K562 (cell line): ENCODE measurements around the gene IPO9. TPM values are rescaled to one million over a fixed set of nuclear protein-coding genes. Genes with fewer than 3 reads are reported as not detected.

ENCODE experiments used
- ATAC-seq: fragments of 200-7000 bp; cut with Tn5 transposase; 3 replicates; pipeline ENCODE4 v1.9.1; 2020; ENCODE audit warnings: moderate library complexity
- BruUV-seq: library from RNA; stranded (reverse); fragments of 400-500 nt; replicated peaks from 2 replicates; lab custom pipeline; 2021; lab: Mats Ljungman, UMichigan
- CTCF ChIA-PET: fragments of 300-600 bp; formaldehyde crosslinking; extraction: SDS; loops from one replicate; lab custom pipeline; 2021; ENCODE audit warnings: low intra/inter-chr PET ratio; lab: Yijun Ruan, JAX
- POLR2A ChIA-PET: fragments of 300-600, 350-650 bp; sonication (Branson Sonifier 250); formaldehyde crosslinking; extraction: SDS; loops from one replicate; lab custom pipeline; 2021; ENCODE audit warnings: antibody characterized with exemption, inconsistent platforms; lab: Yijun Ruan, JAX
- DNase-seq, 4 experiments: peaks; one replicate each; pipeline versions ENCODE4 v3.0.0 to v3.0.0-alpha.2; 2011 to 2018; ENCODE audit warnings: low spot score in 3 of 4, mixed read lengths in 3 of 4; ENCODE audit errors: extremely low read depth in 1 of 4
- FAIRE-seq: peaks from 2 replicates; lab custom pipeline; 2011; peaks lifted over from hg19 to GRCh38; lab: Jason Lieb, UNC
- H2AFZ ChIP-seq: 2 replicates; pipeline ENCODE4 v1.6.0; 2011; ENCODE audit warnings: low read depth, low read length, control low read depth, inconsistent platforms
- H3K27ac ChIP-seq: fragments of 200-600 bp; 3 replicates; pipeline ENCODE4 v1.8.0; 2011; ENCODE audit warnings: low read depth, mild to moderate bottlenecking, control low read depth, inconsistent platforms, low read length, moderate library complexity, mixed read lengths; ENCODE audit errors: extremely low read depth
- H3K27me3 ChIP-seq, 2 experiments: fragments of 300-600 bp in 1 of 2; 2 replicates in 1 of 2; 3 replicates in 1 of 2; pipeline versions ENCODE4 v1.6.0 to v1.8.0; 2011; ENCODE audit warnings: inconsistent platforms in 2 of 2, low read length in 2 of 2, mild to moderate bottlenecking in 1 of 2, mixed read lengths in 1 of 2, moderate library complexity in 1 of 2; ENCODE audit not compliant: control insufficient read depth in 2 of 2, insufficient read depth in 2 of 2
- H3K36me3 ChIP-seq: fragments of 300-600 bp; 3 replicates; pipeline ENCODE4 v1.8.0; 2011; ENCODE audit warnings: mild to moderate bottlenecking, low read length, inconsistent platforms; ENCODE audit not compliant: control insufficient read depth, insufficient read depth
- H3K4me1 ChIP-seq, 2 experiments: fragments of 200-600 bp in 1 of 2; replicated peaks in 1 of 2; 2 replicates in 1 of 2; 3 replicates in 1 of 2; pipeline versions ENCODE4 v1.5.1 to v1.8.0; 2011; ENCODE audit warnings: inconsistent platforms in 2 of 2, low read length in 2 of 2, mild to moderate bottlenecking in 1 of 2, mixed read lengths in 1 of 2, moderate library complexity in 1 of 2; ENCODE audit not compliant: control insufficient read depth in 2 of 2, insufficient read depth in 2 of 2
- H3K4me2 ChIP-seq: 2 replicates; pipeline ENCODE4 v1.6.1; 2011; ENCODE audit warnings: low read length, control low read depth, inconsistent platforms, mixed read lengths; ENCODE audit not compliant: insufficient read depth
- H3K4me3 ChIP-seq: fragments of 200-600 bp; sonication (generic), shearing (Covaris generic); 2 replicates; pipeline ENCODE4 v1.5.1; 2016; ENCODE audit warnings: control low read depth, inconsistent platforms
- H3K79me2 ChIP-seq: fragments of 200-600 bp; 3 replicates; pipeline ENCODE4 v1.8.0; 2011; ENCODE audit warnings: low read length, inconsistent platforms; ENCODE audit not compliant: control insufficient read depth, insufficient read depth
- H3K9ac ChIP-seq, 2 experiments: 2 replicates each; pipeline versions ENCODE4 v1.6.0 to v1.6.1; 2011; ENCODE audit warnings: low read depth in 2 of 2, low read length in 2 of 2, control low read depth in 1 of 2, inconsistent platforms in 1 of 2, mild to moderate bottlenecking in 1 of 2, mixed read lengths in 1 of 2; ENCODE audit not compliant: insufficient read depth in 1 of 2
- H3K9me1 ChIP-seq: one replicate; pipeline ENCODE4 v1.6.0; 2011; ENCODE audit warnings: inconsistent platforms, mild to moderate bottlenecking, low read length, moderate library complexity; ENCODE audit not compliant: control insufficient read depth, insufficient read depth
- H3K9me3 ChIP-seq: replicated peaks from 2 replicates; pipeline ENCODE4 v1.5.1; 2011; ENCODE audit warnings: low read depth, low read length, inconsistent platforms; ENCODE audit not compliant: control insufficient read depth, insufficient read depth
- H4K20me1 ChIP-seq: replicated peaks from 2 replicates; pipeline ENCODE4 v1.6.1; 2011; ENCODE audit warnings: low read length, inconsistent platforms, mixed read lengths; ENCODE audit not compliant: control insufficient read depth, insufficient read depth
- CTCF ChIP-seq, 3 experiments: IDR thresholded peaks in 2 of 3; conservative IDR thresholded peaks in 1 of 3; 2 replicates each; pipeline ENCODE4 v1.5.1; 2011 to 2012; ENCODE audit warnings: low read length in 3 of 3, mild to moderate bottlenecking in 3 of 3, control low read depth in 2 of 3, improper control_type of control experiment in 1 of 3, inconsistent platforms in 1 of 3, low read depth in 1 of 3, mixed read lengths in 1 of 3, moderate library complexity in 1 of 3; ENCODE audit not compliant: insufficient read depth in 2 of 3
- MITF ChIP-seq: IDR thresholded peaks from 2 replicates; pipeline ENCODE4 v1.6.1; 2014; ENCODE audit warnings: antibody characterized with exemption
- U2AF1 ChIP-seq: fragments of 200-400 bp; formaldehyde crosslinking; optimal IDR thresholded peaks from 2 replicates; pipeline ENCODE3; 2017; ENCODE audit warnings: mild to moderate bottlenecking, low read depth, low read length, moderate library complexity
- ZC3H8 ChIP-seq: fragments of 450-650 bp; IDR thresholded peaks from 2 replicates; pipeline ENCODE4 v1.6.1; 2017
- WGBS: fragments of 100-300 bp; shearing (Covaris generic); methylation state at CpG from one replicate; pipeline ENCODE4 v1.1.6; 2016; ENCODE audit warnings: low coverage, mixed read lengths; ENCODE audit not compliant: insufficient coverage; ENCODE audit errors: missing lambda C conversion rate; 5-methylcytosine and 5-hydroxymethylcytosine counted together
- in situ Hi-C: fragments of 300-500 bp; cut with MboI; formaldehyde crosslinking; loops from 4 replicates; pipeline ENCODE4 v1.15.0; 2018; ENCODE audit warnings: inconsistent platforms, mixed read lengths
- intact Hi-C: fragments of 100-400 bp; cut with micrococcal nuclease; formaldehyde crosslinking; loops from 2 replicates; pipeline ENCODE4 v1.14.2; 2022
- polyA plus RNA-seq, 8 experiments: library from polyadenylated mRNA; depleted of rRNA in 4 of 8; stranded (reverse) in 5 of 8; unstranded in 3 of 8; fragments of >200 nt; fragmentation: Nextera tagmentation in 2 of 8; fragmentation: Illumina TruSeq in 1 of 8; extraction: Ambion mirVana in 2 of 8; extraction: Trizol in 1 of 8; gene quantifications; 2 replicates each; pipeline versions ENCODE4 v1.2.1 to v1.2.3, GENCODE V29; 2011 to 2014; ENCODE audit warnings: inconsistent platforms in 1 of 8, missing spikeins in 1 of 8
- total RNA-seq, 7 experiments: library from RNA; depleted of rRNA in 6 of 7; stranded (reverse); fragments of >200 nt in 6 of 7; fragmentation: Illumina TruSeq in 2 of 7; extraction: Trizol in 2 of 7; gene quantifications; 2 replicates each; pipeline versions ENCODE4 v1.2.1 to v1.2.3, GENCODE V29; 2011 to 2021; ENCODE audit warnings: low replicate concordance in 1 of 7

The IPO9 gene
- total and polyA plus RNA-seq, 9 of the 15 experiments (the other 6 are each of a cell fraction or from before 2014, with no cell fraction given): 27.9 to 78.6 (median 43.9) TPM

GRCh38 chr1:201890223-201890622 is 61.3 kb downstream of the IPO9 start:
- intact Hi-C loops: no loop called here
- Histone ChIP-seq H3K27me3 (0 out of 5 replicates have a peak, but pooled peaks cover 0 to 4% of the 10 kb centered on the region in 2 experiments), H4K20me1 (no peaks in the 10 kb centered on the region)

More at GRCh38 chr1:201890223-201890622, 61.3 kb downstream of the IPO9 start:
- Histone ChIP-seq H3K27ac (no peak overlapping the region), H3K9ac (no peak overlapping the region), H3K4me1 (peaks cover 23 to 34% of the 10 kb centered on the region in 2 experiments), H3K36me3 (no peaks in the 10 kb centered on the region), H3K79me2 (no peaks in the 10 kb centered on the region), H3K9me3 (no peaks in the 10 kb centered on the region), H3K4me2 (no peak overlapping the region), H3K9me1 (no peaks in the 10 kb centered on the region), H2AFZ (no peak overlapping the region), H3K4me3 (no peak overlapping the region)
- CTCF ChIA-PET: no interaction called here
- no peak for ATAC-seq
- BruUV-seq: no TSS peak
- in situ Hi-C loops: loop anchor here (5.0 kb wide), 2 partner anchors 82 to 232 kb away; partner anchors contain the start of gene GPR37L1
- WGBS: 39% methylated on average over 7 of the region's 7 CpGs
- 0 out of 6 replicates have a peak, but pooled peaks of 1 of the 3 experiments have one; percentile 22 for TF ChIP-seq CTCF (IDR thresholded peaks at IDR 0.05 in 2 of 3, conservative IDR thresholded peaks at IDR 0.05 in 1 of 3; ENCODE audit: insufficient read depth in 2 of 3, low read depth in 1 of 3, low read length in 3 of 3)
- TF ChIP-seq ZC3H8: no peak
- TF ChIP-seq U2AF1: no peak
- TF ChIP-seq MITF: no peak
- peak in 1 of 4 experiments; percentile 36 for DNase-seq
- POLR2A ChIA-PET: interaction anchor here (0.6 to 1.0 kb wide), 3 partner anchors 44 to 94 kb away, joined by 3 read pairs; partner anchors contain the start of gene TIMM17A
- no peak for FAIRE-seq
